ENCODE data around the gene DNER.
"Not testable (repeated sequence)": the region's sequence is repeated elsewhere in the genome, so short reads cannot be mapped to it uniquely, and the experiment has no call there.

Gene DNER

DNA sequence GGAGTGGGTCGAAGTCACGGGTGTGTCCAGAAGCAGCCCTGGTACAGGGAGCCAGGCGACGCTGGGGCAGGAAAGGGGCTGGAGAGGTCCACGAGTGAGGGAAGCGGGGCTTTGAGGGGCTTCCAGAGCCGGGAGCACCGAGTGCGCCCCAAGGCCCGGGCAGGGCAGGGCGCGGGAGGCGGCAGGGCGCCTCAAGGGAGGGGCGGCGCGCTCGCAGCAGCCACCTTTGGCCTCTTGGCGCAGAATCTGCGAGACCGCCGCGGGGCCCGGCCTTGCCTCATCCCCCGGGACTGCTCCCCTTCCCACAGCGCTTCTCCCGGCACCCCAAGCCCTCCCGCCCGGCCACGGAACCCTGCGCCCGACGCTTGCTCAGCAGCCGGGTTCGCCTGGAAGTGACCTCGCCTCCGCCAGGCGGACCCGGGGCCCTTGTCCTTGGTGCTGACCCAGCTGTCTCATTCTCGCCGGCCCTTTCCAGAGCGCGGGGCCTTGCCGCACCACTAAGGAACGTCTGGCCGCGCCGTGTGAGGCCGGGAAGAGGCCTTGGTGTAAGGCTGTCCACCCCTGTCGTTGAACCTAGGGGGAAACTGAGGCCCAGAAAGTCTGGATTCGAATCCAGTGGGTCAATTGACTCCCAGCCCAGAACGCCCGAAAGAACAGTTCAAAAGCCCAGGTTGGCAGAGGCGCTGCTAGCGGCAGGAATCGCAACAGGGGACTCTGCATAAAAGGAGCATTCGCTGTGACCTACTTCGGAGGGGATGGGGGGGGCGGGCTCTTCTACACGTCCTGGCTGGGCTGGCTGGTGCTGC, 584 bp upstream of the DNER start:
- H3K36me3 ChIP-seq (ENCODE audit: control insufficient read depth, low read depth, low read length) = no peaks in the 10 kb centered on the region
- H3K27me3 ChIP-seq (ENCODE audit: control insufficient read depth, insufficient read depth, low read length) = peaks cover 53% of the 10 kb centered on the region
- peak overlapping the region; percentile 65 for H3K4me3 ChIP-seq (ENCODE audit: low read length)
- peaks cover 7% of the 10 kb centered on the region for H3K4me1 ChIP-seq (ENCODE audit: control insufficient read depth, low read depth, low read length)
- H3K9ac ChIP-seq (ENCODE audit: low read length) = no peak overlapping the region
- no peaks in the 10 kb centered on the region for H3K9me3 ChIP-seq (ENCODE audit: control insufficient read depth, low read depth, low read length)
- no peak overlapping the region for H3K27ac ChIP-seq (ENCODE audit: low read length)

DNA sequence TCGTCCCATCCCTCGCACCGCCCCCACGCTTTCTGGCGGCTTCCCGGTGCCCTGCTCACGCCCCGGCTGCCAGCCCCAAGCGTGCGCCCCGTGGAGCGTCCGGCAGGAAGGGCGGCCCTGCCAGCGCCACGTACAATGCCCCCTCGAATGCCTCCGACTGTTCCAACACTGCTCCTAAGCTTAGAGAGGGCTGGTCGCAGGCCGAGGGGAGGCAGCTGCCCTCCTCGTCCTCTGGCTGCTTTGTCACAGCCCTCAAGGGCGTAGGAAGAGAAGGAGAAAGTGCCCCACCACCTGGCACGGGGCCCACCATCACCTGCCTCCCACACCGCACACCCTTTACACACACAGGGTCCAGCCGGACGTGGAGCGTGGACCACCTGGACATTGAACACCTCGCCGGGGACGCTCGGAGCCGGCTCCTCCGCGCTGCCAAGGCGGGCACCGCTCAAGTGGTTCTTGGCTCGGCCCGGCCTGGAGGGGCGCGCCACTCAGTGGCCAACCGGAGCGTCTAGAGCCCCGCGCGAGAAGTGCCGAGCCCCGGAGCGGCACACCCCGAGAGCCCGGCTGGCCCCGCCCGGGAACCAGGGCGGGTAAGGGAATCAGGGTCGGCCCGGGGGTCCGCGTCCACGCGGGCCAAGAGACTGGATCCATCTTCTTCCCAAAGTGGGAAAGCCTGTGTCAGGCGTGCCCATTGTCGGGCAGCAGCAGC, 830 bp downstream of the DNER start:
- Histone ChIP-seq H3K9me3 (ENCODE audit: control insufficient read depth, low read depth, low read length) (no peaks in the 10 kb centered on the region), H3K9ac (ENCODE audit: low read length) (no peak overlapping the region), H3K27ac (ENCODE audit: low read length) (no peak overlapping the region), H3K4me3 (ENCODE audit: low read length) (peak overlapping the region; percentile 68), H3K4me1 (ENCODE audit: control insufficient read depth, low read depth, low read length) (peaks cover 7% of the 10 kb centered on the region), H3K27me3 (ENCODE audit: control insufficient read depth, insufficient read depth, low read length) (peaks cover 53% of the 10 kb centered on the region), H3K36me3 (ENCODE audit: control insufficient read depth, low read depth, low read length) (no peaks in the 10 kb centered on the region)

- H3K4me1 ChIP-seq (ENCODE audit: control insufficient read depth, low read depth, low read length) = peaks cover 7% of the 10 kb centered on the region
- no peak overlapping the region for H3K4me3 ChIP-seq (ENCODE audit: low read length)
- H3K27me3 ChIP-seq (ENCODE audit: control insufficient read depth, insufficient read depth, low read length) = peaks cover 49% of the 10 kb centered on the region
- H3K36me3 ChIP-seq (ENCODE audit: control insufficient read depth, low read depth, low read length) = no peaks in the 10 kb centered on the region
- no peaks in the 10 kb centered on the region for H3K9me3 ChIP-seq (ENCODE audit: control insufficient read depth, low read depth, low read length)
- no peak overlapping the region for H3K27ac ChIP-seq (ENCODE audit: low read length)
- no peak overlapping the region for H3K9ac ChIP-seq (ENCODE audit: low read length)
Observed at GRCh38 chr2:229712136-229712535, 2.2 kb downstream of the DNER start.

DNA sequence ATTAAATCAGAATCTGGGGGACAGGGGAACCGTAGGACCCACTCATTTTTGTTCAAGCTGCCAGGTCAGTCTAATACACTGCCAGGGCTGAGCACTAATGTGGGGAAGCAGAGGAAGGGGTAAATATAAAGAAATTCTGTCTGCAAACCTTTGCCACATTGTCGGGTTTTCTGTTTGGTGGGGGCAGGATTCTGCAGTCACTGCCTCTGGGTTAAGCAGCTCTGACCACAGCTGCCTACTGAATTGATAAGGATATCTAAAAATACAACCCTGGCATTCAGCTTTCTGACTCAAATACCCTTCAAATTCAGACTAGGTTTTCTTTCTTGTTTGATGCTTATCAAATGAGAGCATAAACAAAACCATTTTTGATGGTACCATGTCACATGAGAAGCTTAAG, 6.0 kb downstream of the DNER start:
- peaks cover 24% of the 10 kb centered on the region for H3K27me3 ChIP-seq (ENCODE audit: control insufficient read depth, insufficient read depth, low read length)
- H3K9me3 ChIP-seq (ENCODE audit: control insufficient read depth, low read depth, low read length) = no peaks in the 10 kb centered on the region

GRCh38 chr2:229703909-229704630, 10.3 kb downstream of the DNER start:
- H3K27ac ChIP-seq (ENCODE audit: low read length) = no peak overlapping the region
- H3K9me3 ChIP-seq (ENCODE audit: control insufficient read depth, low read depth, low read length) = no peaks in the 10 kb centered on the region
- no peaks in the 10 kb centered on the region for H3K27me3 ChIP-seq (ENCODE audit: control insufficient read depth, insufficient read depth, low read length)
- no peak overlapping the region for H3K9ac ChIP-seq (ENCODE audit: low read length)
- H3K36me3 ChIP-seq (ENCODE audit: control insufficient read depth, low read depth, low read length) = no peaks in the 10 kb centered on the region
- no peaks in the 10 kb centered on the region for H3K4me1 ChIP-seq (ENCODE audit: control insufficient read depth, low read depth, low read length)
- H3K4me3 ChIP-seq (ENCODE audit: low read length) = no peak overlapping the region

More for the DNA sequence above, 6.0 kb downstream of the DNER start:
- Histone ChIP-seq H3K36me3 (ENCODE audit: control insufficient read depth, low read depth, low read length) (no peaks in the 10 kb centered on the region), H3K9ac (ENCODE audit: low read length) (no peak overlapping the region), H3K27ac (ENCODE audit: low read length) (no peak overlapping the region), H3K4me3 (ENCODE audit: low read length) (no peak overlapping the region), H3K4me1 (ENCODE audit: control insufficient read depth, low read depth, low read length) (peaks cover 3% of the 10 kb centered on the region)

GRCh38 chr2:229701716-229702115, 12.6 kb downstream of the DNER start:
- no peaks in the 10 kb centered on the region for H3K9me3 ChIP-seq (ENCODE audit: control insufficient read depth, low read depth, low read length)
- H3K9ac ChIP-seq (ENCODE audit: low read length) = no peak overlapping the region
- peaks cover 10% of the 10 kb centered on the region for H3K4me1 ChIP-seq (ENCODE audit: control insufficient read depth, low read depth, low read length)
- no peaks in the 10 kb centered on the region for H3K36me3 ChIP-seq (ENCODE audit: control insufficient read depth, low read depth, low read length)
- no peak overlapping the region for H3K27ac ChIP-seq (ENCODE audit: low read length)
- no peak overlapping the region for H3K4me3 ChIP-seq (ENCODE audit: low read length)
- H3K27me3 ChIP-seq (ENCODE audit: control insufficient read depth, insufficient read depth, low read length) = no peaks in the 10 kb centered on the region

DNA sequence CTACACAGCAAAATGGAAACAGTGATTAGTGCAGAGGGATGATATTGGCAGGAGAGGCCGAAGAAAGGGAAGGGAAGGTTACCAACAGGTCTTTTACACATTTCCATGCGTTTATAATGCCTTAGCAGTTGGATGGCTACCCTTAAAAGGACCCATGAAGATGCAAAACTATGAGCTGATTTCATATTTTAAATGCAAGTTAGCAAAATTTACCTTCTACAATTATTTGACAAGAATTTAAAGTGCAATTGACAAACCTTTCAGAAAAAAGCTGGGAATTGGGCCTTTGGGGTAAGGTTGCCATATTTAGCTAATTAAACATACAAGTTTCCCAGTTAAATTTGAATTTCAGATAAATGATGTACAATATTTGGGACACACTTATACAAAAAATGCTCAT, 13.3 kb downstream of the DNER start:
- no peak overlapping the region for H3K9ac ChIP-seq (ENCODE audit: low read length)
- no peak overlapping the region for H3K27ac ChIP-seq (ENCODE audit: low read length)
- no peaks in the 10 kb centered on the region for H3K27me3 ChIP-seq (ENCODE audit: control insufficient read depth, insufficient read depth, low read length)
- H3K4me1 ChIP-seq (ENCODE audit: control insufficient read depth, low read depth, low read length) = peaks cover 10% of the 10 kb centered on the region
- no peaks in the 10 kb centered on the region for H3K36me3 ChIP-seq (ENCODE audit: control insufficient read depth, low read depth, low read length)
- H3K9me3 ChIP-seq (ENCODE audit: control insufficient read depth, low read depth, low read length) = no peaks in the 10 kb centered on the region
- no peak overlapping the region for H3K4me3 ChIP-seq (ENCODE audit: low read length)

GRCh38 chr2:229695961-229696360, 18.4 kb downstream of the DNER start:
- H3K4me3 ChIP-seq (ENCODE audit: low read length) = no peak overlapping the region
- no peaks in the 10 kb centered on the region for H3K36me3 ChIP-seq (ENCODE audit: control insufficient read depth, low read depth, low read length)
- H3K27me3 ChIP-seq (ENCODE audit: control insufficient read depth, insufficient read depth, low read length) = no peaks in the 10 kb centered on the region
- no peaks in the 10 kb centered on the region for H3K9me3 ChIP-seq (ENCODE audit: control insufficient read depth, low read depth, low read length)
- H3K4me1 ChIP-seq (ENCODE audit: control insufficient read depth, low read depth, low read length) = peaks cover 10% of the 10 kb centered on the region
- no peak overlapping the region for H3K9ac ChIP-seq (ENCODE audit: low read length)
- no peak overlapping the region for H3K27ac ChIP-seq (ENCODE audit: low read length)

DNA sequence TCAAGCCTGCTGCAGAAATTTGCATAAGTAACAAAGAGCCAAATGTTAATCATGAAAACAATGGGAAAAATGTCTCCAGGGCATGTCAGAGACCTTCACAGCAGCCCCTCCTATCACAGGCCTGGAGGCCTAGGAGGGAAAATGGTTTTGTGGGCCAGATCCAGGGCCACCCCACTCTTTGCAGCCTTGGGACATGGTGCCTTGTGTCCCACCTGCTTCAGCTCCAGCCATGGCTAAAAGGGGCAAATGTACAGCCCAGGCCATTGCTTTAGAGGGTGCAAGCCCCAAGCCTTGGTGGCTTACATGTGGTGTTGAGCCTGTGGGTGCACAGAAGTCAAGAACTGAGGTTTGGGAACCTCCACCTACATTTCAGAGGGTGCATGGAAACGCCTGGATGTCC, 20.5 kb downstream of the DNER start:
- not testable (repeated sequence) for H3K4me3 ChIP-seq (ENCODE audit: low read length); H3K9ac ChIP-seq (ENCODE audit: low read length); H3K9me3 ChIP-seq (ENCODE audit: control insufficient read depth, low read depth, low read length); H3K36me3 ChIP-seq (ENCODE audit: control insufficient read depth, low read depth, low read length); H3K27ac ChIP-seq (ENCODE audit: low read length); H3K27me3 ChIP-seq (ENCODE audit: control insufficient read depth, insufficient read depth, low read length); H3K4me1 ChIP-seq (ENCODE audit: control insufficient read depth, low read depth, low read length)

DNA sequence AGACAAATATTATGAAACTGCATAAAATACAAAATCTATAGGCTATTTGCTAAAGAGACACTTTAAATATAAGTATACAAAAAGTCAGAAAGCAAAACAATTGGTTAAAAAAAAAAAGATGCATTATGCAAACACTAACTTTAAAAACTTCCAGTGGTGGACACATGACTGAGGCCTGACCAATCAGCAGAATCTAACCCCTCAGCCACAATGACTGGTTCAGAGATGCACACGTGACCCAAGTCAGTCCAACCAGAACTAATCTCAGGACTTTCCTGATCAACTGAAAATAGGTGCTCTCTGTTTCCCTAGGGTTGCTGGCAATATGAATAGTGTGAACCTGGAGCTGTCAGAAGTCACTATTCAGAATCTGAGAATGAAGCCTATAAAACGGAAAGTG, 22.7 kb downstream of the DNER start:
- Histone ChIP-seq H3K27me3 (ENCODE audit: control insufficient read depth, insufficient read depth, low read length) (no peaks in the 10 kb centered on the region), H3K27ac (ENCODE audit: low read length) (no peak overlapping the region), H3K9me3 (ENCODE audit: control insufficient read depth, low read depth, low read length) (no peaks in the 10 kb centered on the region), H3K4me3 (ENCODE audit: low read length) (no peak overlapping the region), H3K36me3 (ENCODE audit: control insufficient read depth, low read depth, low read length) (no peaks in the 10 kb centered on the region), H3K4me1 (ENCODE audit: control insufficient read depth, low read depth, low read length) (no peaks in the 10 kb centered on the region), H3K9ac (ENCODE audit: low read length) (no peak overlapping the region)

GRCh38 chr2:229689307-229689839, 25.0 kb downstream of the DNER start:
- no peaks in the 10 kb centered on the region for H3K27me3 ChIP-seq (ENCODE audit: control insufficient read depth, insufficient read depth, low read length)

More at GRCh38 chr2:229689307-229689839, 25.0 kb downstream of the DNER start:
- H3K27ac ChIP-seq (ENCODE audit: low read length) = no peak overlapping the region
- H3K36me3 ChIP-seq (ENCODE audit: control insufficient read depth, low read depth, low read length) = no peaks in the 10 kb centered on the region
- no peak overlapping the region for H3K9ac ChIP-seq (ENCODE audit: low read length)
- H3K9me3 ChIP-seq (ENCODE audit: control insufficient read depth, low read depth, low read length) = no peaks in the 10 kb centered on the region
- no peaks in the 10 kb centered on the region for H3K4me1 ChIP-seq (ENCODE audit: control insufficient read depth, low read depth, low read length)
- no peak overlapping the region for H3K4me3 ChIP-seq (ENCODE audit: low read length)

Data from iPS-18a (cell line).